ENCODE measurements around the gene LPP.

GRCh38 chr3:188327433-188327832 lies 173.5 kb downstream of the LPP start:
- TF ChIP-seq CTCF (optimal IDR thresholded peaks at IDR 0.05 in 1 of 3, IDR thresholded peaks at IDR 0.05 in 1 of 3, conservative IDR thresholded peaks at IDR 0.05 in 1 of 3; ENCODE audit: extremely low read depth in 1 of 3, insufficient read depth in 2 of 3, low read length in 3 of 3) = no peak
- no peak for TF ChIP-seq EZH2 (IDR thresholded peaks at IDR 0.05; ENCODE audit: low read length)

Data from keratinocyte (primary cell).